IMR-90 (cell line): Measurements from ENCODE around the gene CHP1.
"Not testable (repeated sequence)": the region's sequence is repeated elsewhere in the genome, so short reads cannot be mapped to it uniquely, and the experiment has no call there.

Source experiments
- BHLHE40 ChIP-seq: fragments of 150-350 bp; IDR thresholded peaks from 2 replicates; pipeline ENCODE4 v1.6.1; 2016; ENCODE audit warnings: mild to moderate bottlenecking, low read depth, low read length
- CEBPB ChIP-seq: IDR thresholded peaks from 2 replicates; pipeline ENCODE4 v1.6.1; 2012; ENCODE audit warnings: low read depth, low read length, improper control_type of control experiment
- FOS ChIP-seq: fragments of 150-350 bp; IDR thresholded peaks from 2 replicates; pipeline ENCODE4 v1.6.1; 2016; ENCODE audit warnings: low read depth, low read length
- MAZ ChIP-seq: IDR thresholded peaks from 2 replicates; pipeline ENCODE4 v1.6.1; 2012; ENCODE audit warnings: low read depth, mild to moderate bottlenecking, low read length, improper control_type of control experiment, moderate library complexity, borderline replicate concordance
- MXI1 ChIP-seq: IDR thresholded peaks from 2 replicates; pipeline ENCODE4 v1.6.1; 2012; ENCODE audit warnings: low read depth, mild to moderate bottlenecking, low read length, moderate library complexity, borderline replicate concordance
- POLR2A ChIP-seq: IDR thresholded peaks from 2 replicates; pipeline ENCODE4 v1.6.1; 2012; ENCODE audit warnings: mild to moderate bottlenecking, low read depth, low read length
- RAD21 ChIP-seq: IDR thresholded peaks from 2 replicates; pipeline ENCODE4 v1.6.1; 2012; ENCODE audit warnings: low read length, improper control_type of control experiment
- RFX5 ChIP-seq: IDR thresholded peaks from 2 replicates; pipeline ENCODE4 v1.8.0; 2012; ENCODE audit warnings: low read depth, mild to moderate bottlenecking, low read length, moderate library complexity
- TF ChIP-seq, protein P1 (sequence below): conservative IDR thresholded peaks from 2 replicates; pipeline ENCODE4 v1.5.1; 2012; ENCODE audit warnings: mild to moderate bottlenecking, low read depth, low read length, improper control_type of control experiment
- TF ChIP-seq, protein P2 (sequence below): fragments of 150-350 bp; IDR thresholded peaks from 2 replicates; pipeline ENCODE4 v1.6.1; 2016; ENCODE audit warnings: low read depth, mild to moderate bottlenecking, low read length, moderate library complexity, borderline replicate concordance

DNA sequence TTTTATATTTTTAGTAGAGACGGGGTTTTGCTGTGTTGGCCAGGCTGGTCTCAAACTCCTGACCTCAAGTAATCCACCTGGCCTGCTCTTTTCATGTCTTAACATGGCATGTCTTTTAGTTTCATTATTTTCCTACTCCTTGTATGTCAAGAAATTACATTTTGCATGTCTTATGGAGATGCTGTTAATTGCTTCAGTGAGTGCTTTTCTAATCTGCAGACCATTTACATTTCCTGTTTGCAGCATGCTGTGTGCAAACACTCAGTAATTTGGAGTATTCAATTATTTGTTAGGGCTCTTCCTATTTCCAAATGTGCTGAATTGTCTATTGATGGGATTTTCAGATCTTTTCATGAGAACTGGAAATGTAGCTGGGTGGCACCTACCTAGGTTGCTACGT is 70.1 kb downstream of the CHP1 start:
- TF ChIP-seq, protein P1, sequence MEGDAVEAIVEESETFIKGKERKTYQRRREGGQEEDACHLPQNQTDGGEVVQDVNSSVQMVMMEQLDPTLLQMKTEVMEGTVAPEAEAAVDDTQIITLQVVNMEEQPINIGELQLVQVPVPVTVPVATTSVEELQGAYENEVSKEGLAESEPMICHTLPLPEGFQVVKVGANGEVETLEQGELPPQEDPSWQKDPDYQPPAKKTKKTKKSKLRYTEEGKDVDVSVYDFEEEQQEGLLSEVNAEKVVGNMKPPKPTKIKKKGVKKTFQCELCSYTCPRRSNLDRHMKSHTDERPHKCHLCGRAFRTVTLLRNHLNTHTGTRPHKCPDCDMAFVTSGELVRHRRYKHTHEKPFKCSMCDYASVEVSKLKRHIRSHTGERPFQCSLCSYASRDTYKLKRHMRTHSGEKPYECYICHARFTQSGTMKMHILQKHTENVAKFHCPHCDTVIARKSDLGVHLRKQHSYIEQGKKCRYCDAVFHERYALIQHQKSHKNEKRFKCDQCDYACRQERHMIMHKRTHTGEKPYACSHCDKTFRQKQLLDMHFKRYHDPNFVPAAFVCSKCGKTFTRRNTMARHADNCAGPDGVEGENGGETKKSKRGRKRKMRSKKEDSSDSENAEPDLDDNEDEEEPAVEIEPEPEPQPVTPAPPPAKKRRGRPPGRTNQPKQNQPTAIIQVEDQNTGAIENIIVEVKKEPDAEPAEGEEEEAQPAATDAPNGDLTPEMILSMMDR: not testable (repeated sequence)
- TF ChIP-seq BHLHE40, RAD21, MAZ, POLR2A, CEBPB, FOS, RFX5, MXI1: not testable (repeated sequence)
- TF ChIP-seq, protein P2, sequence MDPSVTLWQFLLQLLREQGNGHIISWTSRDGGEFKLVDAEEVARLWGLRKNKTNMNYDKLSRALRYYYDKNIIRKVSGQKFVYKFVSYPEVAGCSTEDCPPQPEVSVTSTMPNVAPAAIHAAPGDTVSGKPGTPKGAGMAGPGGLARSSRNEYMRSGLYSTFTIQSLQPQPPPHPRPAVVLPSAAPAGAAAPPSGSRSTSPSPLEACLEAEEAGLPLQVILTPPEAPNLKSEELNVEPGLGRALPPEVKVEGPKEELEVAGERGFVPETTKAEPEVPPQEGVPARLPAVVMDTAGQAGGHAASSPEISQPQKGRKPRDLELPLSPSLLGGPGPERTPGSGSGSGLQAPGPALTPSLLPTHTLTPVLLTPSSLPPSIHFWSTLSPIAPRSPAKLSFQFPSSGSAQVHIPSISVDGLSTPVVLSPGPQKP: not testable (repeated sequence)
